RWPE1 (cell line): Measurements from ENCODE around the gene NAV3.

Experiments used
- CTCF ChIA-PET: fragments of 350-600 bp; sonication (Branson Sonifier 250); formaldehyde crosslinking; extraction: SDS; loops from one replicate; lab custom pipeline; 2021; lab: Yijun Ruan, JAX
- POLR2A ChIA-PET: fragments of 400-600 bp; formaldehyde crosslinking; extraction: SDS; loops from one replicate; lab custom pipeline; 2020; ENCODE audit warnings: antibody characterized with exemption; ENCODE audit not compliant: low non-redundant PET; lab: Yijun Ruan, JAX
- DNase-seq: peaks from one replicate; pipeline ENCODE4 v3.0.0; 2012; ENCODE audit warnings: low spot score
- H3K27ac ChIP-seq: fragments of 450-650 bp; 2 replicates; pipeline ENCODE4 v1.5.1; 2017
- TF ChIP-seq, protein P1 (sequence below): fragments of 450-650 bp; conservative IDR thresholded peaks from 2 replicates; pipeline ENCODE4 v1.5.1; 2017; ENCODE audit warnings: low read depth, mild to moderate bottlenecking

NAV3 gene

GRCh38 chr12:77865178-77865577 is 34.5 kb downstream of the NAV3 start:
- TF ChIP-seq, protein P1, sequence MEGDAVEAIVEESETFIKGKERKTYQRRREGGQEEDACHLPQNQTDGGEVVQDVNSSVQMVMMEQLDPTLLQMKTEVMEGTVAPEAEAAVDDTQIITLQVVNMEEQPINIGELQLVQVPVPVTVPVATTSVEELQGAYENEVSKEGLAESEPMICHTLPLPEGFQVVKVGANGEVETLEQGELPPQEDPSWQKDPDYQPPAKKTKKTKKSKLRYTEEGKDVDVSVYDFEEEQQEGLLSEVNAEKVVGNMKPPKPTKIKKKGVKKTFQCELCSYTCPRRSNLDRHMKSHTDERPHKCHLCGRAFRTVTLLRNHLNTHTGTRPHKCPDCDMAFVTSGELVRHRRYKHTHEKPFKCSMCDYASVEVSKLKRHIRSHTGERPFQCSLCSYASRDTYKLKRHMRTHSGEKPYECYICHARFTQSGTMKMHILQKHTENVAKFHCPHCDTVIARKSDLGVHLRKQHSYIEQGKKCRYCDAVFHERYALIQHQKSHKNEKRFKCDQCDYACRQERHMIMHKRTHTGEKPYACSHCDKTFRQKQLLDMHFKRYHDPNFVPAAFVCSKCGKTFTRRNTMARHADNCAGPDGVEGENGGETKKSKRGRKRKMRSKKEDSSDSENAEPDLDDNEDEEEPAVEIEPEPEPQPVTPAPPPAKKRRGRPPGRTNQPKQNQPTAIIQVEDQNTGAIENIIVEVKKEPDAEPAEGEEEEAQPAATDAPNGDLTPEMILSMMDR: no peak
- ChIA-PET POLR2A (no interaction called here), CTCF (no interaction called here)
- DNase-seq: no peak
- no peak overlapping the region for H3K27ac ChIP-seq

DNA sequence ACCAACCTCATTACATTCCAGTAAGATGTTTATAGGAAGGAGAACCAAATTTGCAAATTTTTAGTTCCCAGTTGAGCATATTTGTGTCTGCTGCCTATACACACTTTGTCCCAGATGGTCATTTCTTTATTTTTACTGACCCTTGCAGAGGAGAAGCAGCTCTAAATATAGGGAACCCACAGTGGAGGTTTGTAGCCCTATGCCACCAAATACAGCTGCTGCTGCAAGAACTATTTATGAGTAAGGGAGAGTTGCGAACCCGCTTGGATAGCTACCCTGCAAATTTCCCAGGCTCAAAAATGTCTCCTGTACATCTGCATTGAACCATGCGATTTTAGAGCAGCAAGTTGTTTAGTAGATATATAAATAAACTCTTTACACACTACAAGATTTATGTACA is 48.2 kb downstream of the NAV3 start:
- H3K27ac ChIP-seq: no peak overlapping the region
- ChIA-PET CTCF (interaction anchor here (0.6 kb wide), 1 partner anchor 9 kb away, joined by 3 read pairs; no protein-coding TSS in a partner anchor), POLR2A (no interaction called here)
- no peak for DNase-seq
- TF ChIP-seq, protein P1: no peak

DNA sequence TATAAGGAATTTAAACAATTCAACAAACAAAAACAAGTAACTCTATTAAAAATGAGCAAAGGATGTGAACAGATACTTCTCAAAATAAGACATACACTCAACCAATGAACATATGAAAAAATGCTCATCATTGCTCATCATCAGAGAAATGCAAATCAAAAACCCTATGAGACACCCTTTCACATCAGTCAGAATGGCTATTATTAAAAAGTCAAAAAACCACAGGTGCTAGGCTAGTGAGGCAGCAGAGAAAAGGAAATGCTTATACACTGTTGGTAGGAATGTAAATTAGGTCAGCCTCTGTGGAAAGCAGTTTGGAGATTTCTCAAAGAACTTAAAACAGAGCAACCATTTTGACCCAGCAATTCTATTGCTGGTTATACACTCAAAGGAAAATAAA is 52.0 kb downstream of the NAV3 start:
- no peak overlapping the region for H3K27ac ChIP-seq
- CTCF ChIA-PET: no interaction called here
- TF ChIP-seq, protein P1: no peak
- DNase-seq: no peak
- POLR2A ChIA-PET: no interaction called here

DNA sequence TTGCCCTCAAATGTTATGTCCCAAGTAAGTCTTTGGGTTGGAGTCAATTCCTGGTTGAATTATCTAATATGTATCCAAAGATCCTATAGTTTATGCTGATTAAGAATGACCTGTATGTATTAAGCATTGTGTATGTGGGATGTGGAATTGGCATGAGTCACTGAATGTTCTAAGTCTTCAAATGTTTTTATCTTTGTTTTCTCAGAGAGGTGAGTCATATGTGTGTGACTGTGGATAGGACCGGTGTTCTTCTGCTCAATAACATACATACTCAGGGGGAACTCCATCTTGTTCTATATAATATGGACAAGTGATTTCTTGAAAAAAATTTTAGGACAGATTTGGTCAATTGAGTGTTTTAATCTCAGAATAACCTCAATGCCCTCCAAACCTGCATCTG is 57.9 kb downstream of the NAV3 start:
- TF ChIP-seq, protein P1: no peak
- H3K27ac ChIP-seq: no peak overlapping the region
- DNase-seq: peak; percentile 84
- ChIA-PET CTCF (interaction anchor here (0.7 kb wide), 1 partner anchor 42 kb away, joined by 3 read pairs; no protein-coding TSS in a partner anchor), POLR2A (no interaction called here)

DNA sequence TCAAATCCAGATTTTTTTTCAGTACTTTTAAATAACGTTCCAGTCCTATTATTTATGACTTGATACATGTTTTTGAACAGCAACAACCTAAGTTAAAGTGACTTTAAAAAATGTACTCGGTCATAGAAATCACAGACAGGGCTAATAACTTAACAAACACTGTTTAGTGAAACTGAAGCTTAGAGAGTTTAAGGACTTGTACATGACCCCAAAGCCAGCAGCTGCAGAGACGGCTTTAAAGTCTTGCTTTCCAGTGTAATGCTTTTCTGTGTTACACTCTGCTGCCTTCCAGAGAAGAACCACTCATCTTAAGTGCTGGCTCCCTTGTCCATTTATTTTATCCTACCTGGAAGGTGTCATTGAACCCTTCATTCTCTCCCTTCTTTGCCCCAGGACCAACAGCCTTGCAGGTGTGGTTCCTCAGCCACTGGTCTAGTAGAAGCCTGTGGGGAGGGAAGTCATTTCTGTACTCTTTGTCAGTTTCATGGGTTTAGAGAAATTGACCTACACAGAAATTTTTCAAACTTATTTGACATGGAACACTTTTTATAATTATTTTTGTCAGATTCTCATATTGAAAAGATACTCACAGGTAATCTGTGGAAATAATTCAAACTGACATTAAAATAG is 60.9 kb downstream of the NAV3 start:
- H3K27ac ChIP-seq: no peak overlapping the region
- CTCF ChIA-PET: no interaction called here
- POLR2A ChIA-PET: no interaction called here
- TF ChIP-seq, protein P1: no peak
- no peak for DNase-seq

GRCh38 chr12:77893918-77894317 is 63.2 kb downstream of the NAV3 start:
- no peak overlapping the region for H3K27ac ChIP-seq
- ChIA-PET POLR2A (no interaction called here), CTCF (no interaction called here)
- no peak for DNase-seq
- TF ChIP-seq, protein P1: no peak
